Left ventricle myocardium inferior (tissue), 1 donor: ENCODE results near the gene EIF4E. TPM values are rescaled to one million over a fixed set of nuclear protein-coding genes. Genes with fewer than 3 reads are reported as not detected.
A peak's percentile ranks its signal among the peaks of the same experiment; 100 is the strongest.

ENCODE experiments used
- DNase-seq: peaks from one replicate; pipeline ENCODE4 v3.0.0-alpha.2; 2020
- H3K27ac ChIP-seq: fragments of 200-600 bp; replicated peaks from 2 replicates; pipeline ENCODE4 v1.8.0; 2021
- H3K27me3 ChIP-seq: fragments of 200-600 bp; 2 replicates; pipeline ENCODE4 v1.8.0; 2021; ENCODE audit warnings: low read depth
- H3K36me3 ChIP-seq: fragments of 200-600 bp; 2 replicates; pipeline ENCODE4 v1.8.0; 2021
- H3K4me1 ChIP-seq: fragments of 200-600 bp; 2 replicates; pipeline ENCODE4 v1.8.0; 2021
- H3K4me3 ChIP-seq: fragments of 200-600 bp; 2 replicates; pipeline ENCODE4 v1.8.0; 2021; ENCODE audit warnings: mild to moderate bottlenecking, moderate library complexity
- H3K9me3 ChIP-seq: fragments of 200-600 bp; replicated peaks from 2 replicates; pipeline ENCODE4 v1.8.0; 2021
- intact Hi-C: fragments of 100-400 bp; cut with micrococcal nuclease; formaldehyde crosslinking; loops from one replicate; pipeline ENCODE4 v1.11.0; 2022
- long read RNA-seq: library from polyadenylated mRNA; unstranded; transcript quantifications from one replicate; pipeline ENCODE4 v2.0.0, GENCODE V29; 2021
- total RNA-seq: library from RNA; stranded (reverse); fragmentation: NEBNext Ultra II Directional; extraction: Animal tissue kit (Norgen Biotek cat#: 25700); gene quantifications from one replicate; pipeline ENCODE4 v1.2.1, GENCODE V29; 2021
- TF ChIP-seq, protein P1 (sequence below): fragments of 200-600 bp; IDR thresholded peaks from 2 replicates; pipeline ENCODE4 v1.8.0; 2021; ENCODE audit warnings: antibody characterized with exemption, mild to moderate bottlenecking, borderline replicate concordance
- donor health status: DM: no; HTN: yes; CAD: no; lungs with severe emphysema.

EIF4E gene, protein sequence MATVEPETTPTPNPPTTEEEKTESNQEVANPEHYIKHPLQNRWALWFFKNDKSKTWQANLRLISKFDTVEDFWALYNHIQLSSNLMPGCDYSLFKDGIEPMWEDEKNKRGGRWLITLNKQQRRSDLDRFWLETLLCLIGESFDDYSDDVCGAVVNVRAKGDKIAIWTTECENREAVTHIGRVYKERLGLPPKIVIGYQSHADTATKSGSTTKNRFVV
- 56.1 TPM for total RNA-seq
- long read RNA-seq, full-length matches to known transcripts, result 32 of 36 reads
- long read RNA-seq, partial matches to known transcripts, result 3 of 36 reads
- long read RNA-seq, other reads (novel, unspliced or antisense), result 1 of 36 reads

DNA sequence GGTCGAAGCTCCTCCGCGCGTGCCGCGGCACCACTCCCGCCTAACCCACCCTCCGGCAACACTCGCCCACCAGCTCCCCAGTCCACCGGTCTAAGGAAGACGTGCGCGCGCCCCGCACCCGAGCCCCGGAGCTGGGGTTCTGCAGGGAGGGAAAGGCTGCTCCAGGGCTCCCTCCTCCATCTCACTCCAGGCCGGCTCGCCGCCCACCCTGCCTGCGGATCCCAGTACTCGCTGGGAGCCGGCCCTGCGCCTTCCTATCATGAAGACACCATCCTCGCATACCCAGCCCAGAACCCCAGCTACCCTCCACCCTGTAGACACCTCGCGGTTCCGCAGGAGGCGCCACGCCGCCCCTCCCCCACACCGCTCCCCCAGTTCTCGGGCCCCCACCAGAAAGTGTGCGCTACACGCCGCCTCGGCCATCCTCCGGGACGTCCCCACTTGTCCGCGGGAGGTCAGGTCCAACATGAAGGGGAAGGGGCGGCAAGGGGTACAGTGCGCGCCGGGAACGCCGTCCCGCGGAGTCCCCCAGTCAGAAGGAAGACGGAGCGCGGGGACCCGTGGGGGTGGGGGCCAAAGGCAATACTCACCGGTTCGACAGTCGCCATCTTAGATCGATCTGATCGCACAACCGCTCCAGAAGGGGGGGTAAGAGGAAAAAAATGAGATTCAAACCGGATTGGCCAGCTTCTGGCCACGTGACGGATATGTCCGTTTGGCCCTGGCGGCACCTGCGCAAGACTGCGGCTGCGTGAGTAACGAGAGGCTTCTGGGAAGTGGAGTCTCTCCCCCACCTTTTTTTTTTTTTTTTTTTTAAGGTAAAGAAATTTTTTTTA lies at the start of gene EIF4E:
TSS of gene EIF4E (minus strand) at position 629 of the 836 bp plus-strand sequence. CDS start at position 608, 21 bp downstream.
- Histone ChIP-seq H3K27ac (peak within 1 kb of the TSS; percentile 92), H3K9me3 (no peaks in the 10 kb centered on the region), H3K4me1 (peaks cover 57% of the 10 kb centered on the region), H3K4me3 (peak within 1 kb of the TSS; percentile 96), H3K36me3 (peaks cover 3% of the 10 kb centered on the region), H3K27me3 (no peaks in the 10 kb centered on the region)
- peak; percentile 97 for DNase-seq
- intact Hi-C loops, result no loop called here
- TF ChIP-seq, protein P1, sequence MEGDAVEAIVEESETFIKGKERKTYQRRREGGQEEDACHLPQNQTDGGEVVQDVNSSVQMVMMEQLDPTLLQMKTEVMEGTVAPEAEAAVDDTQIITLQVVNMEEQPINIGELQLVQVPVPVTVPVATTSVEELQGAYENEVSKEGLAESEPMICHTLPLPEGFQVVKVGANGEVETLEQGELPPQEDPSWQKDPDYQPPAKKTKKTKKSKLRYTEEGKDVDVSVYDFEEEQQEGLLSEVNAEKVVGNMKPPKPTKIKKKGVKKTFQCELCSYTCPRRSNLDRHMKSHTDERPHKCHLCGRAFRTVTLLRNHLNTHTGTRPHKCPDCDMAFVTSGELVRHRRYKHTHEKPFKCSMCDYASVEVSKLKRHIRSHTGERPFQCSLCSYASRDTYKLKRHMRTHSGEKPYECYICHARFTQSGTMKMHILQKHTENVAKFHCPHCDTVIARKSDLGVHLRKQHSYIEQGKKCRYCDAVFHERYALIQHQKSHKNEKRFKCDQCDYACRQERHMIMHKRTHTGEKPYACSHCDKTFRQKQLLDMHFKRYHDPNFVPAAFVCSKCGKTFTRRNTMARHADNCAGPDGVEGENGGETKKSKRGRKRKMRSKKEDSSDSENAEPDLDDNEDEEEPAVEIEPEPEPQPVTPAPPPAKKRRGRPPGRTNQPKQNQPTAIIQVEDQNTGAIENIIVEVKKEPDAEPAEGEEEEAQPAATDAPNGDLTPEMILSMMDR, result no peak

DNA sequence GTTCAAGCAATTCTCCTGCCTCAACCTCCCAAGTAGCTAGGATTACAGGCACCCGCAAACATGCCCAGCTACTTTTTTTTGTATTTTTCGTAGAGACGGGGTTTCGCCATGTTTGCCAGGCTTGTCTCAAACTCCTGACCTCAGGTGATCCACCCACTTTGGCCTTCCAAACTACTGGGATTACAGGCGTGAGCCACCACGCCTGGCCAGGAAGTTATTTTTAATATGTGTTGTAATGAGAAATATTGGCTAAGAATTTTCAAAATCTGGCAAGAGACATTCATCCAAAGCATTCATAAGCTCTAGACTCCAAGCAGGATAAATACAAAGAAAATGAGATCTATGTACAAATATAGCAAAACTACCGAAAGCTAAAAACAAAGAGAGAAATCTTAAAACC lies 48.6 kb upstream of the EIF4E start:
- intact Hi-C loops, result no loop called here
- TF ChIP-seq, protein P1, result no peak

DNA sequence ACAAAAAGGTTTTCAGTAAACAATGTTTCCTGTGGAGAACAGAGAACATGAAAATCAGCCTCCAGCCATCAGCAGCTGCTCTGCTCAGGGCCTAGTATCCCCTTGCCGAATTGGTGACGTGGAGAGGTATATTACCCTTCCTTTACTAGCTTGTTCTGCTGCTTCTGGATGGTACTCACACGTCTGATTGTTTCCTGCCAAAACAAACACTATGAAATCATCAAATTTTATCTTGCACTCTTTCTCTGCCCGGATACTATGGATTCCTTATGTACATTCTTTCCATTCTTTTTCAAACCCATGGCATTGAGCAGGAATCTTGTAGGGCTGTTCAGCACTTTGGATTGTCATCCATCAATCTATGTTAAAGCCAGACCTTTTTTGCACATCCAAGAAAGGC lies 47.8 kb upstream of the EIF4E start:
- TF ChIP-seq, protein P1, result no peak
- intact Hi-C loops, result no loop called here
- DNase-seq, result no peak

More for the DNA sequence above, 48.6 kb upstream of the EIF4E start:
- H3K27me3 ChIP-seq, result no peaks in the 10 kb centered on the region
- no peaks in the 10 kb centered on the region for H3K4me1 ChIP-seq
- no peaks in the 10 kb centered on the region for H3K9me3 ChIP-seq
- H3K4me3 ChIP-seq, result no peak overlapping the region
- DNase-seq, result no peak
- H3K36me3 ChIP-seq, result no peaks in the 10 kb centered on the region
- no peak overlapping the region for H3K27ac ChIP-seq

DNA sequence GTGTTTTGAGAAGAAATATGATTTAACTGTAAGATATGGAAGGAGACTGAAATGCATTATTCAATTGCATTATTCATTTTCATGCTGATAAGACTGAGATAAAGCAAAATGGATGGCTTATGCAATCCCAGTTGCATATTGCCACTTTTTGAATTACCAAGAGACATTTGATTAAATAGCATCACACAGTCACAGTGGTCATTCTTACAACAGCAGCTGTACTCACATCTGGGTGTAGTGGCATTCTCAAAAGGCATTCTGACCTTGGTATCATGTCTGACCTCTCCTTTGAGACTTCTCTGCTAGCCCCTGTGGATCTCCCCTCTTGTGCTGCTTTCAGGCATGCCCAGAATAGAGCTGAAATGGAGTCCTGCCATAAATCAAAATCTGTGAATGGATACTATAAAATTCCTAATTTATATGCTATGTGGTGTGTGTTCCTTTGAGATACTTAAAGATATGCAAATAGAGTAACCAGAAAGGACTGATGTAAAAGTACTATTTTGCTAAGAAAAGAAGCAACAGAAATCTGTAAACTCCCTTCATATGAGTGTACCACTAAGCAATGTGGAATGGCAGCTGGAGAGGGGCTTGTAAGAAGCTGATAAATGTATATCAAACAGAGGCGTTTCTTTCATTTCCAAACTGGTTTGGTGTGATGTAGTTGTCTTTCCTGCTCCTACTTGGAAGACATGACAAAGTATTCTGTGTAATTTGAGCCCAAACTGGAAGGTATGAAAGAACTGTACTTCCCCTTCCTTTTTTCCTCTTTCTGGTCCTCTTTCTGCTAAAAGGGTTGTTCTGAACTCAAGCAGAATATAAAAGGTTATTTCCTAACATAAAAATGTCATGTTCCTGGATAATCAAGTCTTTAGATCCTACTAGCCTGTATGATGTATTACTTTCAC lies 41.2 kb upstream of the EIF4E start:
- H3K4me1 ChIP-seq, result no peaks in the 10 kb centered on the region
- intact Hi-C loops, result no loop called here
- TF ChIP-seq, protein P1, result no peak
- DNase-seq, result no peak
- no peak overlapping the region for H3K4me3 ChIP-seq
- H3K36me3 ChIP-seq, result no peaks in the 10 kb centered on the region
- H3K27me3 ChIP-seq, result no peaks in the 10 kb centered on the region
- no peaks in the 10 kb centered on the region for H3K9me3 ChIP-seq
- no peak overlapping the region for H3K27ac ChIP-seq

More for the DNA sequence above, 47.8 kb upstream of the EIF4E start:
- Histone ChIP-seq H3K4me3 (no peak overlapping the region), H3K27ac (no peak overlapping the region), H3K27me3 (no peaks in the 10 kb centered on the region), H3K9me3 (no peaks in the 10 kb centered on the region), H3K4me1 (no peaks in the 10 kb centered on the region), H3K36me3 (no peaks in the 10 kb centered on the region)

DNA sequence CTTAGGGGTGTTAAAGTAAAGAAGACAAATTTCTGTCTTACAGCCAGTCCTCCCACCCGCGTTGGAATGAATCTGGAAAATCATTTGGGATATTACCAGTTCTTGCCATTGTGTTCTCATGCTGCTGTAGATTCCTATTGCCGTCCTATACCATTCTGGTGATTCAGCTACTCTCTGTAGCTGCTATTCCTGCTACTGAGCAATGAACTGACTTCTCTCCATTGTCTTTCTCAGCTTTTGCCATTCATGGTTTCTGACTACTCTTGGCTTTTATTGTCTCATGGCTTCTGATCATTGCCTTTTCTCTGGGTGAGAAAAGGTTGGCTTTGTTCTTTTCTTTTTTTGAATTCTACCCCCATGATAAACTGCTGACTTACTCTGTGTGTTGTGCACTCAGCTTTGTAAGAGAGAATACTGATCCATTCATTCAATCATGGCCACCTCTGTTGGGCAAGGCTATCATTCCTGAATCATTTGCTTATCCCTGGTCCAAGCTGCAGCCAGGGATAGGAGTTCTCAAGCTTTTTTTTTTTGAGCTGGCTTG lies 38.9 kb upstream of the EIF4E start:
- TF ChIP-seq, protein P1, result no peak
- Histone ChIP-seq H3K4me1 (no peaks in the 10 kb centered on the region), H3K36me3 (no peaks in the 10 kb centered on the region), H3K27ac (no peak overlapping the region), H3K4me3 (no peak overlapping the region), H3K9me3 (no peaks in the 10 kb centered on the region), H3K27me3 (no peaks in the 10 kb centered on the region)
- intact Hi-C loops, result no loop called here
- DNase-seq, result no peak
